Measurements from ENCODE around the gene ATP2C2. TPM values are rescaled to one million over a fixed set of nuclear protein-coding genes. Genes with fewer than 3 reads are reported as not detected.
"Not testable (repeated sequence)": the region's sequence is repeated elsewhere in the genome, so short reads cannot be mapped to it uniquely, and the experiment has no call there.

Gene ATP2C2
- polyA plus RNA-seq, 1 donor, result 0.38 TPM

DNA sequence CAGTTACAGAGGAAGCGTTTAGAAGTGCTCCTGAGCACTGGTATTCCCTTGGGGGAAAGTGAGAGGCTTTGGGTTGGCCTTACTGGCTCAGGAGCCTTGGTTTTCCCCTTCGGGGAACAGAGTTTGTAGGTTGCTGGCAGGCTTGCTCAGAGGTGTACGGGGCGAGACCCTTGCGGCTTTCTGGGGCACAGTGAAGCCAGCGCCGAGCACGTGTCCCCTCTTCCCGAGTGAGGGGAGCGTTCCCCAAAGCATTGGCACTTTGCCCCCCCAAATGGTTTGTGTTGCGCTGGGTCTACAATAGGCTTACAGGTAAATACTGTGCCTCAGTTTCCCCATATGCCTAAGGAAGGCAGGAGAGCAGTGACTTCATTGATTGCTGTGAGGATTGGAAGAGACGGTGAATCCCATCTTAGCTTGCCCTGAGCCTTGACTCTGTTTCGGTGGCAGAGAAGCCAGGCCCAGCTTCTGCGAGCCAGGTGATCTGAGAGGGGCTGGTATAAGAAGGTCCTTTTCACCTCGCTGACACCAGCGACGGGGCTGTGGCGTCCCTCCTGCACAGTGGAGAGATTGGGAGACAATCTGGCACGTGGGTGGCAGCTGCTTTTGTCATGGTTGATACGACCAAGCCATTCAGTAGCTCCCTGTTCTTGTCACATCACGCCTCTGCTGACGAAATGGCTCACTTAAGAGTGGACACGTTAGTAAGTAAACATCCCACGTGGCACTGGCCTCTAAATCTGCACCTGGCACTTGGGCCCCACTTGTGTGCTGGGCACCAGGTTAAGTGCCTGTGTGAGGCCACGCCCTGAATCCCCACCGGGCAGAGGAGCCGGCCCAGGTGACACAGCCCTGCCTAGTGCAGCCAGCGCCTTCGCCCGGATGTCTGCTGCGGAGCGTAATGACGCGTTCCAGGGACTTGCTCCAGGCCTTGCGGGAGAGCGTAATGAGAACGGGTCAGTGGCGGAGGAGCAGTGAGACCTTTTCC, 81.1 kb downstream of the ATP2C2 start:
- no peak for DNase-seq (ENCODE audit: low read depth)

GRCh38 chr16:84450176-84450865, 82.0 kb downstream of the ATP2C2 start:
- no peak for DNase-seq (ENCODE audit: low read depth)

DNA sequence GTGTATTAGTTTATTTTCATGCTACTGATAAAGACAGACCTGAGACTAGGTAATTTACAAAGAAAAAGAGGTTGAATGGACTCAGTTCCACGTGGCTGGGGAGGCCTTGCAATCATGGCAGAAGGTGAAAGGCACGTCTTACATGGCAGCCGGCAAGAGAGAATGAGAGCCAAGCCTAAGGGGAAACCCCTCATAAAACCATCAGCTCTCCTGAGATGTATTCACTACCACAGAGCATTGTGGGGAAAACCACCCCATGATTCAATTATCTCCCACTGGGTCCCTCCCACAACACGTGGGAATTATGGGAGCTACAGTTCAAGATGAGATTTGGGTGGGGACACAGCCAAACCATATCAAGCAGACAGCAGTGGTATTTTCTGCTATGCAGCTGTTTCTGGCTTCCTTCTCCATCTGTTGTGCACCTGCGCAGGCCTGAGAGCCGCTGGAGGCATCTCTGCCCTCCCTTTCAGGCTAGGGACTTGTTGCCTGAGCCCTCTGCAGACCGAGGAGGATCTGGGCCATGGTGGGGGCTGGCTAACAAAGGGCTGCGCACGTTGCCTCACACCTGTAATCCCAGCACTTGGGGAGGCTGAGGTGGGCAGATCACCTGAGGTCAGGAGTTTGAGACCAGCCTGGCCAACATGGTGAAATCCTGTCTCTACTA, 82.8 kb downstream of the ATP2C2 start:
- DNase-seq (ENCODE audit: low read depth), result not testable (repeated sequence)

- no peak for DNase-seq (ENCODE audit: low read depth)
Measured at GRCh38 chr16:84451781-84452180, 83.4 kb downstream of the ATP2C2 start.

GRCh38 chr16:84453061-84453752, 84.9 kb downstream of the ATP2C2 start:
- DNase-seq (ENCODE audit: low read depth), result no peak

- no peak for DNase-seq (ENCODE audit: low read depth)
Measured at GRCh38 chr16:84454611-84455010, 86.3 kb downstream of the ATP2C2 start.

GRCh38 chr16:84455031-84455430, 86.7 kb downstream of the ATP2C2 start:
- DNase-seq (ENCODE audit: low read depth), result no peak

GRCh38 chr16:84458606-84459532, 90.5 kb downstream of the ATP2C2 start:
- no peak for DNase-seq (ENCODE audit: low read depth)

DNA sequence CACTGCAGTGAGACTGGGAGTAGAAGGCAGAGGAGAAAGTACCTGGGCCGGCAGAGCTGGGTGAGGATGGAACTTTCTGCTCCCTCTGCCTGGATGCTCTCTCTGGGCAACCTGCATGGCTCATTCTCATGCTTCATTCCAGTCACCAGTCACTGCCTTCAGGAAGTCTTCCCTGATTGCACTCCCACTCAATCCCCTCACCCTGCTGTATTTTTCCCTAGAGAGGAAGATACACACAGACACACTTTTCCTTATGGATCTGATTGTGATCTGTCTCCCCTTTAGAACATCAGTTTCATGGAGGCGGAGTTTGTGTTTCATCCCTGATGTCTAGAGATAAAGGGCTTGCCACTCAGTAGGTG, 91.2 kb downstream of the ATP2C2 start:
- no peak for DNase-seq (ENCODE audit: low read depth)

DNA sequence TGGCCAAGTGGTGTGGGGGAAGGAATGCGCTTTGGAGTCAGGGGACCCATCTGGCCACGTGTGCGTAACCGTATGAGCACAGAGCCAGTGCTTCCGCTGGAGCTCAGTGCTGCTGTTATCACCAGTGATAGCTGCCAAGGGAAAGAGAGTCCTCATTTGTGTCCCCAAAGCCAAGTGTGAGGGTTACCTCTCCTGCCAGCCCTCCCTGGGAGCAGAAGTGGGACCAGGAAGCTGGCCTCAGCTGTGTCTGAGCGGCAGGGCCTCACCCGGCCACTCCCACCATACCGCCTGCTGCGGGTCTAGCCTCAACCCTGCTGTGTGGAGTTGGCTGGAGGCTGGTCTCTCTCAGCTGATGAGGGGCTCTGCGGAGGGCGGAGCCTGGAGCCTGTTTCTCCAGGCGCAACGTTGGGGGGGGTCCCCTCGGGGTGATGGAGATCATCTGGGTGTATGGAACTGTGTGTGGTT, 91.6 kb downstream of the ATP2C2 start:
- DNase-seq (ENCODE audit: low read depth), result no peak

GRCh38 chr16:84460406-84461028, 92.2 kb downstream of the ATP2C2 start:
- no peak for DNase-seq (ENCODE audit: low read depth)

DNA sequence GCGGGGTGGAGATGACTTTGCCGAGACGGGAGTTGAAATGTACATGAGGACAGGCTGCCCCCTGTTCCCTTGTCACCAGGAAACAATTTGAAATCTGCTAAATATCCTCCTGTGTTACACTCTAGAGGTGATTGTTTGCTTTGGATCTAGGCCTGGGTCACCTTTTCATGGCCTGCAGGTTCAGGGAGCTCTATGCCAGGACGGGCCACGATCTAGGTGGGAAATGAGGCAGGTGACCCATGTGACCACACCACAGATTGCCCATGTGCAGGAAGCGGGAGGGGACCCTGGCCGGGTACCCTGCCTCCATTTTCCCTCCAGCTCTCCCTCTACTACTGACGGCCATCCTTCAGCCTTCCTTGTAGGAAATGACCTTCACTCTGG, 92.7 kb downstream of the ATP2C2 start:
- no peak for DNase-seq (ENCODE audit: low read depth)

- DNase-seq (ENCODE audit: low read depth), result no peak
Measured at GRCh38 chr16:84461413-84462295, 93.3 kb downstream of the ATP2C2 start.

DNA sequence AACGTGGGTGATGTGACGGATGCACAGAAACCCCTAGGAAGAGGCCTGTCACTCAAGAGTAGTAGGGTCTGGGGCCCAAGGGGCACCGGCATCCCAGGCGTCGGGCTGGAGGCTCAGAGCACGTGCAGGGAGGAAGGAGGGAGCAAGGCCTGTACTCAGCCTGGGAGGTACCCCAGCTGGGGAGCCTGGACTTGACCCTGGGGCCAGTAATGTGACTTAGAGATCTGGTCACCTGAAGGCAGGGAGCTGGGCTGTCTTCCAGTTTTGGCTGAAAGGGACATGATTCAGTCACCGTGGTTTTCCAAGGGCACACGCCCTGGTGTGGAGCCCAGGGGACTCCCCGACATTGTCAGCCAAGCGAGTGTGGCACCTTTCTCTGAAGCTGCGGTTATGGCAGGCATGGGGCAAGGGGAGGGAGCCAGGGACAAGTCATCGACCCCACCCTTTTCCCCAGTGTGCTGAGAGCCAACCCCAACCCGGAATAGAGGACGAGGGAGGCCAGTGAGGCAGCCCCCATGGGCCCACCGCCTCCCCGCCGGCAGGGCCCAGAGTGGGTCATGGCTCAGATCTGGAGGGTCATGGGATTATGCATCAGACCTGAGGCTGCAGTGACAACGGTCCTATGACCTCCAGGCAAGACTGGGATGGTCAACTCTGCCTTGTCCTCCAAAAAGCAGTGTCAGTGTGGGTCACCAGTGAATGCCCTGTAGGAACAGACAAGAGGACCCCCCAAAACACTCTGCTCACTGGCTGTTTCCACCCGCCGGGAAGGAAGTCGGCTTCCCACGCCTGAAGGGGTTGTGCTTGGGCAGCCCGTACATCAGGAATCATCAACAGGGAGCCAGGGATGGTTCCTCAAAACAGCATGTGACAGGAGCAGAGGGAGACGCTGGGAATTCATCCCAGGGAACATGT, 94.2 kb downstream of the ATP2C2 start:
- DNase-seq (ENCODE audit: low read depth), result no peak

- no peak for DNase-seq (ENCODE audit: low read depth)
Measured at GRCh38 chr16:84463221-84463620, 94.9 kb downstream of the ATP2C2 start.

DNA sequence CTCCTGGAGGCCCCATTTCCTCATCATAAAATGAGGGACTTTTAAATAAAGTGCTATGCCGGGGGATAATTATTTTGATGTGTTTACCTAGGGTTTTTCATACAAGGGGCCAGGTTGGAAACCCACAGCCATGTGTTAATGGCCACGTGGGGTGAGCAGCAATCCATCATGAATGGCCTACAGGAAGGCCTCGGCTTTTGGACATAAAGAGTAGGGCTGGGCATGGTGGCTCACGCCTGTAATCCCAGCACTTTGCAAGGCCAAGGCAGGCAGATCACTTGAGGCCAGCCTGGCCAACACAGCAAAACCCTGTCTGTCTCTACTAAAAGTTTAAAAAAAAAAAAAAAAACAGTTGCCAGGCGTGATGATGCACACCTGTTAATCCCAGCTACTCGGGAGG, 95.8 kb downstream of the ATP2C2 start:
- DNase-seq (ENCODE audit: low read depth), result no peak

GRCh38 chr16:84465154-84465553, 96.8 kb downstream of the ATP2C2 start:
- no peak for DNase-seq (ENCODE audit: low read depth)

DNA sequence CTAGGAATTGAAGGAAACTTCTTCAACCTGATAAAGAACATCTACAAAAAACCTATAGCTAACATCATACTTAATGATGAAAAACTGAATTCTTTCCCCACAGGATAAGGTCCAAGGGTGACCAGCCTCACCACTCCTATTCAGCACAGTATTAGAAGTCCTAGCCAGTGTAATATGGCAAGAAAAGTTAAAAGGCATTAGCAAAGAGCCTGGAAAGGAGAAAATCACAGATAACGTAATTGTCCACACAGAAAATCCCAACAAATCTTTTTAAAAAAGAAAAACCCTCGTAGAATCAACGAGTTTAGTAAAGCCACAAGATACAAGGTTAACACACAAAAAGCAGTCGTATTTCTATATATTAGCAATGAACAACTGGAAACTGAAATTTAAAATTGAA, 98.4 kb downstream of the ATP2C2 start:
- DNase-seq (ENCODE audit: low read depth), result no peak
